NOMO-1 treated with dmso at 0.1 percent for 144 hours (cell line): Measurements from ENCODE around the gene EXD2.
"Not testable (repeated sequence)": the region's sequence is repeated elsewhere in the genome, so short reads cannot be mapped to it uniquely, and the experiment has no call there.

Experiments
- DNase-seq: peaks from one replicate; lab custom pipeline; 2025; ENCODE audit not compliant: unreplicated experiment; lab: John Stamatoyannopoulos, UW

The EXD2 gene

GRCh38 chr14:69193721-69194120, 2.4 kb downstream of the EXD2 start:
- DNase-seq: no peak

DNA sequence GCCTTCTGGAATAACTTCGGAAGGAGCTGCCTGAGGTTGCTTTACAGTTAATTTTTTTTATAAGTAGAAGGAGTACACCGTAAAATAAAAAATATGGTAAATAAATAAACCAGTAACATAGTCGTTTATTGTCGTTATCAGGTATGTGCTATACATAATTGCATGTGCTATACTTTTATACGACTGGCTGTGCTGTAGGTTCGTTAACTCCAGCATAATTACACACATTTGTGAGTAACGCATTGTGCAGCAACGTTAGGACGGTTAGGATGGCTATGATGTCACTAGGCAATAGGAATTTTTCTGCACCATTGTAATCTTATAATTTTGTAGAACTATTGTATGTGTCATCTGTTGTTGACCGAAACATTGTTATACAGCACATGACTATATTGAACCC, 8.5 kb downstream of the EXD2 start:
- no peak for DNase-seq

DNA sequence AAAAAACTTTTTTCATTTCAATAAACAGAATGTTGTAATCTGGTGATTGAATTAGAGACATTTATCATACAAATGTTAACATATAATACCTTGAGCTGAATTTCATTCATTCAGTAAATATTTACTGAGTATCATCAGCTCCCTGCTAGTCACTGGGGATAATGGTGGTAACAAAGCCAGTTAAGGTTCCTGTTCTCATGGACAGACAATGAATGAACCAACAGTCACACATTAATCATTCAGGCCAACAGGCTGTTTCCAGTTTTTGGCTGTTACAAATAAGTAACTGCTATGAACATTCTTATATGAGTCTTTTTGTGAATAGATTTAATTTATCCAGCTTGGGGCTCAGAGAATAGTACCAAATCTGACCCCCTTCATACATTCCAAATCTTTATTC, 13.5 kb downstream of the EXD2 start:
- no peak for DNase-seq

DNA sequence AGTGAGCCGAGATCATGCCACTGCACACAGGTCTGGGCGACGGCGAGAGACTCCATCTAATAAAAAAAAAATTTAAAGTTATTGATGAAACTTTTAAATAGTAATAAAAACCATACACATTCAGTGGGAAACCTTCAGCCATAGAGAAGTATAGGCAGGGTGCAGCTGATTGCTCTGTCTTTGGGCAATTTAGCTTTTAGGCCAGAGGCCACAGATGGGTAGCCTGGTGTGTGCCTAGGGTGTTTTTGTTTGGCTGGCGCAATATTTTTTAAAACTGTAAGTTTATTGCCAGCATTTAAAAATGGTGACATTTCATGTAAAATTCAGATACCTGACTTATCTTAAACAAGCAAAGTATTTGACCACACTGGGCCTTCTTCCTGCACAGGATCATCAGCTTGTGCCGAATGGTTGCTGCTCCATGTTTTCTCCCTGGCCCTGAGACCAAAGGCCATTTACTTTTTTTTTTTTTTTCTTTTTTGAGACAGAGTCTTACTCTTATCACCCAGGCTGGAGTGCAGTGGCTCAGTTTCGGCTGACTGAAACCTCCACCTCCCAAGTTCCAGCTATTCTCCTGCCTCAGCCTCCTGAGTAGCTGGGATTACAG, 16.2 kb downstream of the EXD2 start:
- no peak for DNase-seq

DNA sequence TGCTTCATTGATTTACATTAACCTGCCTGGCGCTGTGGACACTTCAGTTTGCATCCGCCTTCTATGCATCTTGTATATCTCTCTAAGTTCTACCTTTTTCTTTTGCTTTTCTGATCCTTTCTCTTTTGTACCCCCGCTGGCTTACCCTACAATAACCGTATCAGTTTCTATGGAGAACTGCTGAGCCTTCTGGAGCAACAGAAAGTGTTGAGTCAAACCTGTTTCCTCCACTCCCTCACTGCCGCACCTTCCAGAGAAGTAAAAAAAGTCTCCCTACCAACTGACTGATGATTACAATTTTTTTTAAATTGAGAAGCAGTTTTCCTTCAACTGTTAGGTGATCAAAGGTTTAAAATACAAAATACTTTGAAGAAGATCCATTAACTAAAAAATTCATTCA, 17.4 kb downstream of the EXD2 start:
- no peak for DNase-seq

DNA sequence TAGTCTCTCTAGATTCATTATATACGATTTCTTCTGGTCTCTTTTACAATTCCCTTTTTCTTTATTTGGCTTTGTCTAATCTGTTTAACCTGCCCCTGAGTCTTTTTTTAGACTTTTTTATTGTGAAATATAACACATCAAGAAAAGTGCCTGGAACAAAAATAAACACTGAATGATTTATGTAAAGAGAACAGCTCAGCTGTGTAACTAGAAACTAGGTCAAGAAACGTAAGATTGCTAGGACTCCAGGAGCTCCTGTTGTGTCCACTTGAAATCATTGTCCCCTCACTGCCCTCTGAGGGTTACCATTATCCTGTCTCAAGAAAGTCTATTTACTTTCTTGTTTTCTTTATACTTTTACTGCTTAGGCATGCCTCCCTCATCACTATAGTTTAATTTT, 23.1 kb downstream of the EXD2 start:
- no peak for DNase-seq

GRCh38 chr14:69217663-69218062, 26.4 kb downstream of the EXD2 start:
- DNase-seq: not testable (repeated sequence)

- no peak for DNase-seq
Measured at GRCh38 chr14:69224946-69225345, 33.6 kb downstream of the EXD2 start.

DNA sequence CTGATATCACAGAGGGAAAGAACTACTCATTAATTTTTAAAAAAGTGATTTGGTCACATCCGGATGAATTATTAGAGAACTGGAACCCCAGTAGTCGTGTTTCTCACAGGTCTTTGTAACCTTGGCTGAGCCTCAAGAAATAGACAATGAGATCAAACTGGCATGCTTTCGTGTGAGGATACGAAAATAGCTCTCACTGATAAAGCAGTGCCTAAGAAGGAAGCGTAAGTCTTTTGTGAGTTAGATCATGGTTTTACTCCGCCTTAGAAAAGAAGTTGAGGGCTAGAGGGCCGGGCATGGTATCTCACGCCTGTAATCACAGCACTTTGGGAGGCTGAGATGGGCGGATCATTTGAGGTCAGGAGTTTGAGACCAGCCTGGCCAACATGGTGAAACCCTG, 34.9 kb downstream of the EXD2 start:
- no peak for DNase-seq

DNA sequence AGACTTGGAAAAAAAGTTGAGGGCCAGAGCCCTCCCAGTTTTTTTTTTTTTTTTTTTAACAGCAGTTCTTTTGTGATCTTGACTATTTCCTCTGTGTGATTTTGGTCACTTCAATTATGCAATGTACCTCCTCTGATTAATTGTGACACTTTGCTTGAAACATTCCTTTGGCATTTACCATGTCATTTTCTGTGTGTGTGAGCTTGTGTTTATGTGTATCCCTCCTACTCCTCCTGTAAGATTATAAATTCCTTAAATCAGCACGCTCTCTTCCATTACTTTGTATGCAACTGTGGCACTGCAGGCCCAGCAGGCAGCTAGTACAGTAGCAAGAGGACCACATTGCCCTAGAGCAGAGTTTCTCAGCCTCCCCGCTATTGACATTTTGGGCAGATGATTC, 35.4 kb downstream of the EXD2 start:
- no peak for DNase-seq

DNA sequence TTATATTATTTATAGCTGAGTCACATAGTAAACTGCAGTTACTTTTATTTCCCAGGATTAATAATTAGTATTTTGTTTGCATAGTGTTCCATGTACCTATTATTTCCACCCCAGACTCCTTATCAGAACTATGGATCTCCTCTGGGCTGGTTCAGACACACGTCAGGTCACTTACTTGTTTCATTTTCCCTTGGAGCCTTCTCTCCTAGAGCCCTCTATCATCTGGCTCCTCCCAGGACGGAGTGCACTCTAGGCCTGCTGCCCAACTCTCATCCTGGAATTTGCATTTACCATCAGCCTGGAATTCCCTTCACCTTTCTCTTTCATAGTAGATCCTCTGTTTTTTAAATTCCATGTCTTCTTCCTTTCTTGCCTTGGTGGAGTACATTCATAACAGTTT, 40.2 kb downstream of the EXD2 start:
- DNase-seq: no peak

DNA sequence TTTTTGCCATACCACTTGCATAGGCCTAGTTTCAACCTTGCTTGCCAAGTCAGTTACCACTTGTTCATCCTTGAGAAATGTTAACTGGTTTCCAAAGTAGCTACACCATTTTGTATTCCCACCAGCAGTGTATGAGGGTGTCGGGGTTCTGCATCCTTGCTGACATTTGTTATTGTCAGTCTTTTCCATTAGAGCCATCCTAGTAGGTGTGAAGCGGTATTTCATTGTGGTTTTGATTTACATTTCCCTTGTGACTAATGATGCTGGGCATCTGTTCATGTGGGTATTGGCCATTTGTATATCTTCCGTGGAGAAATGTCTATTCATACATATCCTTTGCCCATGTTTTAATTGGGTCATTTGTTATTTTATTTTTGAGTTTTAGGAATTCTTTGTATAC, 41.1 kb downstream of the EXD2 start:
- DNase-seq: no peak

- no peak for DNase-seq
Measured at GRCh38 chr14:69234106-69234505, 42.8 kb downstream of the EXD2 start.

DNA sequence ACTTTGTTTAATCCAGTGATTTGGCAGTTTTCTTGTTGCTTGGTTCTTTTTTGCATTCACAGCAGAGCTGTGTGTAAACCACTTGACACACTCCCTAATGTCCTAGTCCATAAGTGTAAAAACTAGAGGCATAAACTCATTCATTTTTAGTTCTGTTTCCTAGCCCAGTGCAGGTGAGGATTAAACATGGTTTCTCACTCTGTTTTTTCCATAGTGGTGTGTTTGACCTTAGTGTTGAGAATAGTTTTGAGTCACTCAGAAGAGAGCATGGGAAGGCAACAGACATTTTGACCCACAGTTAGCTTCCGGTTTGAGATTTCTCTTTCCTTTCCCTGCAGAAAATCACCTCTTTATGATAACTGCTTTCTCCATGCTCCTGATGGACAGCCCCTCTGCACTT, 44.4 kb downstream of the EXD2 start:
- no peak for DNase-seq

- DNase-seq: no peak
Measured at GRCh38 chr14:69237142-69237541, 45.8 kb downstream of the EXD2 start.

DNA sequence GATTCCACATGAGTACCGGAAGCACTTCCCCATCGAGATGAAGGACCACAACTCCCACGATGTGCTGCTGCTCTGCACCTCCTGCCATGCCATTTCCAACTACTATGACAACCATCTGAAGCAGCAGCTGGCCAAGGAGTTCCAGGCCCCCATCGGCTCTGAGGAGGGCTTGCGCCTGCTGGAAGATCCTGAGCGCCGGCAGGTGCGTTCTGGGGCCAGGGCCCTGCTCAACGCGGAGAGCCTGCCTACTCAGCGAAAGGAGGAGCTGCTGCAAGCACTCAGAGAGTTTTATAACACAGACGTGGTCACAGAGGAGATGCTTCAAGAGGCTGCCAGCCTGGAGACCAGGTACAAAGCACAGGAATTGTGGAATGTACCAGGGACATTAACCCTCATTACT, 46.3 kb downstream of the EXD2 start:
- DNase-seq: no peak

DNA sequence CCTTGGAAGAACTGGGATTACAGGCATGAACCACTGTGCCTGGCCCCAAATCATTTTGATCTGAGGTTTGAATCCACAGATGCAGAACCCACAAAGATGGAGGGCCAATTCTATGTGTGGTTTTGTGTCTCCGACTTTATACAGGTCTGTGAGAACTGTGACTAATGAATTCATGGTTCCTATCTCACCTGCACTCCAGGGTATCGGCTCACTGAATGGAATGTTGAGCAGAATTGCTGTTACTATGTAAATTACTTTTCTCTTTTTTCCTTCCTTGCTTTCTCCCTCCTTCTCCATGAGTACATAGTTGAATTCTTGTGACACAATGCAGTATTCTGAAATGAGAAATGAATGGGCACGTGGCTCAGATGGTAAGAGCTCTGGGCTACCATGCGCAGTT, 47.6 kb downstream of the EXD2 start:
- no peak for DNase-seq

- no peak for DNase-seq
Measured at GRCh38 chr14:69240527-69241173, 49.4 kb downstream of the EXD2 start.

- no peak for DNase-seq
Measured at GRCh38 chr14:69241577-69241976, 50.3 kb downstream of the EXD2 start.

GRCh38 chr14:69242311-69243224, 51.3 kb downstream of the EXD2 start:
- DNase-seq: no peak

DNA sequence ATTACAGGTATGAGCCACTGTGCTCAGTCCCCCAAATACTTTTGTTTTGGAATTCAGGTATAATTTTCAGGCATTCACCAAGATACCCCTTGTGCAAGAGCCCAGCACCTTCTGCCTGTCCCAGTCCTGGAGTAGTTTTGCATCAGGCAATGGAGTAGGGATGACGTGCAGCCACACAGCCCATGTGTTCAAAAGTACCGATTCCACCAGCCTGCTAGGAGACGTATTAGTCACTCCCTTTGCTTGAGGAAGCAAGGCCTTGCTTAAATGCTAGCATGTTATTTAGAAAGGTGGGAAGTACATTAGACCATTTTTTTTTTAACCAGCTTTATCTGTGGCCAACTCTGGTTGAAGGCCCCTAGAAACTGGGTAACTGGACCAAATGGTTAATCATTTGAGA, 53.6 kb downstream of the EXD2 start:
- DNase-seq: no peak

- no peak for DNase-seq
Measured at GRCh38 chr14:69246331-69246730, 55.0 kb downstream of the EXD2 start.
